Immature natural killer cell (primary cell): ENCODE data around the gene PLD4. TPM values are rescaled to one million over a fixed set of nuclear protein-coding genes. Genes with fewer than 3 reads are reported as not detected.
"Not testable (repeated sequence)": the region's sequence is repeated elsewhere in the genome, so short reads cannot be mapped to it uniquely, and the experiment has no call there.

Source experiments
- DNase-seq, 3 donors: peaks; one replicate each; pipeline ENCODE4 v3.0.0; 2022; ENCODE audit warnings: mixed read lengths in 1 of 3
- H3K27ac Mint-ChIP-seq, 6 donors: one replicate each; pipeline ENCODE4 v1.8.0; 2020; ENCODE audit warnings: mixed read lengths in 6 of 6, mild to moderate bottlenecking in 5 of 6, inconsistent platforms in 4 of 6, moderate library complexity in 3 of 6
- H3K27me3 Mint-ChIP-seq, 3 donors: one replicate each; pipeline ENCODE4 v1.8.0; 2020 to 2021; ENCODE audit warnings: low read depth in 3 of 3, mild to moderate bottlenecking in 3 of 3, mixed read lengths in 3 of 3, moderate library complexity in 3 of 3, inconsistent platforms in 1 of 3
- H3K36me3 Mint-ChIP-seq, 3 donors: one replicate each; pipeline ENCODE4 v1.8.0; 2020; ENCODE audit warnings: mixed read lengths in 3 of 3, inconsistent platforms in 2 of 3, mild to moderate bottlenecking in 2 of 3
- H3K4me1 Mint-ChIP-seq, 2 donors: one replicate each; pipeline ENCODE4 v1.8.0; 2020; ENCODE audit warnings: inconsistent platforms in 2 of 2, mild to moderate bottlenecking in 2 of 2, mixed read lengths in 2 of 2, moderate library complexity in 1 of 2
- H3K4me3 Mint-ChIP-seq, 5 donors: one replicate each; pipeline ENCODE4 v1.8.0; 2020; ENCODE audit warnings: mild to moderate bottlenecking in 5 of 5, mixed read lengths in 5 of 5, inconsistent platforms in 3 of 5, moderate library complexity in 3 of 5
- H3K9me3 Mint-ChIP-seq, 6 donors: one replicate each; pipeline ENCODE4 v1.8.0; 2020; ENCODE audit warnings: mild to moderate bottlenecking in 6 of 6, mixed read lengths in 6 of 6, inconsistent platforms in 4 of 6, moderate library complexity in 3 of 6
- polyA plus RNA-seq, 3 donors: library from polyadenylated mRNA; unstranded; fragments of 300-500 nt; fragmentation: Illumina TruSeq; gene quantifications; one replicate each; pipeline ENCODE4 v1.2.3, GENCODE V29; 2021

PLD4 gene
- polyA plus RNA-seq, 3 donors from 2014 or later, result 2.3 to 49.3 (median 19.7) TPM

GRCh38 chr14:104950701-104951100 lies 26.0 kb downstream of the PLD4 start:
- H3K4me3 Mint-ChIP-seq, H3K9me3 Mint-ChIP-seq, DNase-seq, H3K27ac Mint-ChIP-seq, H3K4me1 Mint-ChIP-seq, H3K27me3 Mint-ChIP-seq, H3K36me3 Mint-ChIP-seq: not testable (repeated sequence)

GRCh38 chr14:104951863-104952657 lies 27.4 kb downstream of the PLD4 start:
- not testable (repeated sequence) for H3K4me1 Mint-ChIP-seq, H3K36me3 Mint-ChIP-seq

GRCh38 chr14:104953097-104953496 lies 28.4 kb downstream of the PLD4 start:
- H3K27ac Mint-ChIP-seq, result no peak overlapping the region
- peaks cover 1 to 7% (median 4%) of the 10 kb centered on the region in 3 donors for H3K27me3 Mint-ChIP-seq
- no peak for DNase-seq
- H3K4me1 Mint-ChIP-seq, result no peaks in the 10 kb centered on the region
- H3K4me3 Mint-ChIP-seq, result no peak overlapping the region
- H3K9me3 Mint-ChIP-seq, result no peaks in the 10 kb centered on the region
- no peaks in the 10 kb centered on the region for H3K36me3 Mint-ChIP-seq

More at GRCh38 chr14:104951863-104952657, 27.4 kb downstream of the PLD4 start:
- H3K9me3 Mint-ChIP-seq, DNase-seq, H3K27ac Mint-ChIP-seq, H3K27me3 Mint-ChIP-seq, H3K4me3 Mint-ChIP-seq: not testable (repeated sequence)

GRCh38 chr14:104953896-104954656 lies 29.4 kb downstream of the PLD4 start:
- Mint-ChIP-seq H3K4me1 (no peaks in the 10 kb centered on the region), H3K27ac (no peak overlapping the region), H3K4me3 (no peak overlapping the region), H3K9me3 (no peaks in the 10 kb centered on the region), H3K27me3 (peaks cover 1 to 9% (median 4%) of the 10 kb centered on the region in 3 donors), H3K36me3 (no peaks in the 10 kb centered on the region)
- no peak for DNase-seq

GRCh38 chr14:104954746-104955395 lies 30.2 kb downstream of the PLD4 start:
- no peak for DNase-seq
- peaks cover 1 to 9% (median 4%) of the 10 kb centered on the region in 3 donors for H3K27me3 Mint-ChIP-seq
- no peaks in the 10 kb centered on the region for H3K36me3 Mint-ChIP-seq
- H3K9me3 Mint-ChIP-seq, result no peaks in the 10 kb centered on the region
- no peak overlapping the region for H3K4me3 Mint-ChIP-seq
- no peak overlapping the region for H3K27ac Mint-ChIP-seq
- no peaks in the 10 kb centered on the region for H3K4me1 Mint-ChIP-seq

- no peak for DNase-seq
- no peaks in the 10 kb centered on the region for H3K4me1 Mint-ChIP-seq
- no peaks in the 10 kb centered on the region for H3K36me3 Mint-ChIP-seq
- no peak overlapping the region for H3K27ac Mint-ChIP-seq
- peaks cover 1 to 9% (median 4%) of the 10 kb centered on the region in 3 donors for H3K27me3 Mint-ChIP-seq
- no peaks in the 10 kb centered on the region for H3K9me3 Mint-ChIP-seq
- no peak overlapping the region for H3K4me3 Mint-ChIP-seq
Measured at GRCh38 chr14:104955396-104955770, 30.7 kb downstream of the PLD4 start.

- Mint-ChIP-seq H3K27ac (no peak overlapping the region), H3K4me3 (no peak overlapping the region)
Measured at GRCh38 chr14:104956290-104956890, 31.7 kb downstream of the PLD4 start.

GRCh38 chr14:104957146-104958113 lies 32.8 kb downstream of the PLD4 start:
- H3K27me3 Mint-ChIP-seq, result peaks cover 1 to 9% (median 4%) of the 10 kb centered on the region in 3 donors
- H3K27ac Mint-ChIP-seq, result peak overlapping the region in 1 of 6 donors; percentile 15
- no peaks in the 10 kb centered on the region for H3K9me3 Mint-ChIP-seq
- no peak for DNase-seq
- no peak overlapping the region for H3K4me3 Mint-ChIP-seq
- H3K36me3 Mint-ChIP-seq, result no peaks in the 10 kb centered on the region
- no peaks in the 10 kb centered on the region for H3K4me1 Mint-ChIP-seq

More at GRCh38 chr14:104956290-104956890, 31.7 kb downstream of the PLD4 start:
- no peaks in the 10 kb centered on the region for H3K36me3 Mint-ChIP-seq
- no peak for DNase-seq
- H3K27me3 Mint-ChIP-seq, result peaks cover 1 to 9% (median 4%) of the 10 kb centered on the region in 3 donors
- H3K4me1 Mint-ChIP-seq, result no peaks in the 10 kb centered on the region
- no peaks in the 10 kb centered on the region for H3K9me3 Mint-ChIP-seq

- Mint-ChIP-seq H3K27me3 (peaks cover 2 to 3% (median 2%) of the 10 kb centered on the region in 3 donors), H3K9me3 (no peaks in the 10 kb centered on the region), H3K4me3 (no peak overlapping the region), H3K27ac (no peak overlapping the region), H3K4me1 (no peaks in the 10 kb centered on the region), H3K36me3 (no peaks in the 10 kb centered on the region)
- no peak for DNase-seq
Measured at GRCh38 chr14:104964546-104964945, 39.9 kb downstream of the PLD4 start.

- no peak overlapping the region for H3K4me3 Mint-ChIP-seq
- no peak overlapping the region for H3K27ac Mint-ChIP-seq
- no peak for DNase-seq
- no peaks in the 10 kb centered on the region for H3K4me1 Mint-ChIP-seq
- H3K9me3 Mint-ChIP-seq, result no peaks in the 10 kb centered on the region
- peaks cover 2 to 3% (median 2%) of the 10 kb centered on the region in 3 donors for H3K27me3 Mint-ChIP-seq
- H3K36me3 Mint-ChIP-seq, result no peaks in the 10 kb centered on the region
Measured at GRCh38 chr14:104965561-104966231, 41.0 kb downstream of the PLD4 start.

- no peak overlapping the region for H3K27ac Mint-ChIP-seq
- no peaks in the 10 kb centered on the region for H3K9me3 Mint-ChIP-seq
- H3K36me3 Mint-ChIP-seq, result no peaks in the 10 kb centered on the region
- no peak overlapping the region for H3K4me3 Mint-ChIP-seq
- H3K27me3 Mint-ChIP-seq, result peaks cover 2 to 3% (median 2%) of the 10 kb centered on the region in 3 donors
- no peaks in the 10 kb centered on the region for H3K4me1 Mint-ChIP-seq
- DNase-seq, result no peak
Measured at GRCh38 chr14:104966261-104966865, 41.7 kb downstream of the PLD4 start.

- Mint-ChIP-seq H3K9me3 (no peaks in the 10 kb centered on the region), H3K27me3 (peaks cover 2 to 3% (median 2%) of the 10 kb centered on the region in 3 donors), H3K27ac (no peak overlapping the region), H3K36me3 (no peaks in the 10 kb centered on the region), H3K4me1 (no peaks in the 10 kb centered on the region), H3K4me3 (no peak overlapping the region)
- no peak for DNase-seq
Measured at GRCh38 chr14:104966981-104967385, 42.3 kb downstream of the PLD4 start.
